Panc1 (cell line): ENCODE results near the gene NOP56. TPM values are rescaled to one million over a fixed set of nuclear protein-coding genes. Genes with fewer than 3 reads are reported as not detected.

Experiments used
- ATAC-seq: fragments of 200-7000 bp; cut with Tn5 transposase; 2 replicates; pipeline ENCODE4 v1.9.1; 2020; ENCODE audit warnings: mild to moderate bottlenecking, moderate library complexity
- BruUV-seq: library from RNA; stranded (reverse); fragments of 400-500 nt; replicated peaks from 2 replicates; lab custom pipeline; 2021; lab: Mats Ljungman, UMichigan
- CTCF ChIA-PET: fragments of 300-600 bp; sonication (Branson Sonifier 250); formaldehyde crosslinking; loops from one replicate; lab custom pipeline; 2022; ENCODE audit warnings: antibody characterized with exemption; lab: Charles Lee
- POLR2A ChIA-PET: fragments of 300-600 bp; sonication (Branson Sonifier 250); formaldehyde crosslinking; loops from one replicate; lab custom pipeline; 2022; ENCODE audit warnings: antibody characterized with exemption; lab: Charles Lee
- DNase-seq: peaks from one replicate; pipeline ENCODE4 v3.0.0-alpha.2; 2010; ENCODE audit warnings: low read depth, low spot score
- H3K27ac ChIP-seq: 2 replicates; pipeline ENCODE4 v1.5.1; 2011; ENCODE audit warnings: mild to moderate bottlenecking, low read length, inconsistent platforms
- H3K27me3 ChIP-seq: fragments of 200-500 bp; sonication (Bioruptor generic); 2 replicates; pipeline ENCODE4 v1.6.0; 2014; ENCODE audit warnings: low read length, inconsistent platforms; ENCODE audit not compliant: control insufficient read depth, insufficient read depth
- H3K36me3 ChIP-seq: fragments of 200-500 bp; sonication (Bioruptor generic); 2 replicates; pipeline ENCODE4 v1.5.1; 2014; ENCODE audit warnings: inconsistent platforms, mild to moderate bottlenecking, low read length, moderate library complexity; ENCODE audit not compliant: control insufficient read depth, insufficient read depth
- H3K4me1 ChIP-seq: 2 replicates; pipeline ENCODE4 v1.5.1; 2011; ENCODE audit warnings: inconsistent platforms, mild to moderate bottlenecking, low read length, moderate library complexity; ENCODE audit not compliant: control insufficient read depth, insufficient read depth
- H3K4me3 ChIP-seq, 2 experiments: 2 replicates each; pipeline ENCODE4 v1.5.1; 2011 to 2012; ENCODE audit warnings: low read depth in 2 of 2, low read length in 2 of 2, mild to moderate bottlenecking in 2 of 2, inconsistent platforms in 1 of 2, moderate library complexity in 1 of 2
- H3K9me3 ChIP-seq: fragments of 200-500 bp; sonication (Bioruptor generic); 2 replicates; pipeline ENCODE4 v1.5.1; 2014; ENCODE audit warnings: low read depth, mild to moderate bottlenecking, inconsistent platforms, low read length, moderate library complexity; ENCODE audit not compliant: control insufficient read depth, insufficient read depth
- POLR2AphosphoS5 ChIP-seq: IDR thresholded peaks from 2 replicates; pipeline ENCODE4 v1.6.1; 2012; ENCODE audit warnings: mild to moderate bottlenecking, low read depth, low read length, moderate library complexity
- SIN3A ChIP-seq: IDR thresholded peaks from 2 replicates; pipeline ENCODE4 v1.6.1; 2012; ENCODE audit warnings: low read depth, mild to moderate bottlenecking, low read length, moderate library complexity, borderline replicate concordance; ENCODE audit not compliant: insufficient read depth
- TCF7L2 ChIP-seq: IDR thresholded peaks from 2 replicates; pipeline ENCODE4 v1.6.1; 2011; ENCODE audit warnings: mild to moderate bottlenecking, low read depth, low read length, inconsistent platforms
- in situ Hi-C: cut with HindIII; loops from 2 replicates; pipeline ENCODE4 v1.10.0; 2016; ENCODE audit warnings: low sequenced_read_pairs, low pct_unique_long_range_greater_than_20kb
- intact Hi-C: fragments of 100-400 bp; cut with micrococcal nuclease; formaldehyde crosslinking; loops from one replicate; pipeline ENCODE4 v1.10.0; 2022; ENCODE audit not compliant: unreplicated experiment
- total RNA-seq: library from RNA; stranded (reverse); gene quantifications from one replicate; pipeline ENCODE4 v1.2.1, GENCODE V29; 2021; ENCODE audit not compliant: unreplicated experiment
- TF ChIP-seq, protein P1 (sequence below): fragments of 450-650 bp; IDR thresholded peaks from 2 replicates; pipeline ENCODE4 v1.5.1; 2017; ENCODE audit warnings: mild to moderate bottlenecking
- TF ChIP-seq, protein P2 (sequence below), 2 experiments: IDR thresholded peaks; 2 replicates each; pipeline ENCODE4 v1.6.1; 2011 to 2012; ENCODE audit warnings: low read depth in 2 of 2, control low read depth in 1 of 2, low read length in 1 of 2, mild to moderate bottlenecking in 1 of 2, moderate library complexity in 1 of 2; ENCODE audit not compliant: insufficient read depth in 1 of 2

Gene NOP56
- total RNA-seq, 1 experiment from 2014 or later = 354 TPM

DNA sequence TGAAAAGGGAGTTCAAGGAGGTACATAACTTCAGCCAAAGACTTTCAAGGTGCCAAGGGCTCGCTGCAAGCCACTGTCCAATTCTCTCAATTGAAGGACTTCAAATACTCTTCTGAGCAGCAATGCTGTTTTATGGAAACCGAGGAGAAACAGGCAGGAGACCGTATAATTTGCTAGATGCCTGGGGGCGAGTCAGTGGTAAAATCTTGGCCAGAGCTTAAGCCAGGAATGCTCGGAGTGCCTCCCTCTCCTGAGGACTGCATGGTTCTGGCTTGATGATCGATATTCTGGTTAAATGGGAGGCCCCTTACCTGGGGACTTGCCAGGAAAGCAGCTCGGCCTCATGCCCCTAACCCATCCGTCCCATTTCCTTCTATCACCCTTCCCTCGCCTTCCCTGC, 35.8 kb upstream of the NOP56 start:
- BruUV-seq = no TSS peak
- ATAC-seq (no peak), DNase-seq (no peak)
- H3K27me3 ChIP-seq = peaks cover 23% of the 10 kb centered on the region
- no peaks in the 10 kb centered on the region for H3K9me3 ChIP-seq
- H3K4me1 ChIP-seq = no peaks in the 10 kb centered on the region
- H3K36me3 ChIP-seq = no peaks in the 10 kb centered on the region
- H3K27ac ChIP-seq = no peak overlapping the region
- ChIA-PET POLR2A (no interaction called here), CTCF (no interaction called here)
- intact Hi-C loops = no loop called here
- in situ Hi-C loops = no loop called here
- no peak overlapping the region for H3K4me3 ChIP-seq
- TF ChIP-seq TCF7L2 (no peak), SIN3A (no peak), POLR2AphosphoS5 (no peak)
- TF ChIP-seq, protein P1, sequence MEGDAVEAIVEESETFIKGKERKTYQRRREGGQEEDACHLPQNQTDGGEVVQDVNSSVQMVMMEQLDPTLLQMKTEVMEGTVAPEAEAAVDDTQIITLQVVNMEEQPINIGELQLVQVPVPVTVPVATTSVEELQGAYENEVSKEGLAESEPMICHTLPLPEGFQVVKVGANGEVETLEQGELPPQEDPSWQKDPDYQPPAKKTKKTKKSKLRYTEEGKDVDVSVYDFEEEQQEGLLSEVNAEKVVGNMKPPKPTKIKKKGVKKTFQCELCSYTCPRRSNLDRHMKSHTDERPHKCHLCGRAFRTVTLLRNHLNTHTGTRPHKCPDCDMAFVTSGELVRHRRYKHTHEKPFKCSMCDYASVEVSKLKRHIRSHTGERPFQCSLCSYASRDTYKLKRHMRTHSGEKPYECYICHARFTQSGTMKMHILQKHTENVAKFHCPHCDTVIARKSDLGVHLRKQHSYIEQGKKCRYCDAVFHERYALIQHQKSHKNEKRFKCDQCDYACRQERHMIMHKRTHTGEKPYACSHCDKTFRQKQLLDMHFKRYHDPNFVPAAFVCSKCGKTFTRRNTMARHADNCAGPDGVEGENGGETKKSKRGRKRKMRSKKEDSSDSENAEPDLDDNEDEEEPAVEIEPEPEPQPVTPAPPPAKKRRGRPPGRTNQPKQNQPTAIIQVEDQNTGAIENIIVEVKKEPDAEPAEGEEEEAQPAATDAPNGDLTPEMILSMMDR = no peak
- TF ChIP-seq, protein P2, sequence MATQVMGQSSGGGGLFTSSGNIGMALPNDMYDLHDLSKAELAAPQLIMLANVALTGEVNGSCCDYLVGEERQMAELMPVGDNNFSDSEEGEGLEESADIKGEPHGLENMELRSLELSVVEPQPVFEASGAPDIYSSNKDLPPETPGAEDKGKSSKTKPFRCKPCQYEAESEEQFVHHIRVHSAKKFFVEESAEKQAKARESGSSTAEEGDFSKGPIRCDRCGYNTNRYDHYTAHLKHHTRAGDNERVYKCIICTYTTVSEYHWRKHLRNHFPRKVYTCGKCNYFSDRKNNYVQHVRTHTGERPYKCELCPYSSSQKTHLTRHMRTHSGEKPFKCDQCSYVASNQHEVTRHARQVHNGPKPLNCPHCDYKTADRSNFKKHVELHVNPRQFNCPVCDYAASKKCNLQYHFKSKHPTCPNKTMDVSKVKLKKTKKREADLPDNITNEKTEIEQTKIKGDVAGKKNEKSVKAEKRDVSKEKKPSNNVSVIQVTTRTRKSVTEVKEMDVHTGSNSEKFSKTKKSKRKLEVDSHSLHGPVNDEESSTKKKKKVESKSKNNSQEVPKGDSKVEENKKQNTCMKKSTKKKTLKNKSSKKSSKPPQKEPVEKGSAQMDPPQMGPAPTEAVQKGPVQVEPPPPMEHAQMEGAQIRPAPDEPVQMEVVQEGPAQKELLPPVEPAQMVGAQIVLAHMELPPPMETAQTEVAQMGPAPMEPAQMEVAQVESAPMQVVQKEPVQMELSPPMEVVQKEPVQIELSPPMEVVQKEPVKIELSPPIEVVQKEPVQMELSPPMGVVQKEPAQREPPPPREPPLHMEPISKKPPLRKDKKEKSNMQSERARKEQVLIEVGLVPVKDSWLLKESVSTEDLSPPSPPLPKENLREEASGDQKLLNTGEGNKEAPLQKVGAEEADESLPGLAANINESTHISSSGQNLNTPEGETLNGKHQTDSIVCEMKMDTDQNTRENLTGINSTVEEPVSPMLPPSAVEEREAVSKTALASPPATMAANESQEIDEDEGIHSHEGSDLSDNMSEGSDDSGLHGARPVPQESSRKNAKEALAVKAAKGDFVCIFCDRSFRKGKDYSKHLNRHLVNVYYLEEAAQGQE (IDR thresholded peaks at IDR 0.05; ENCODE audit: insufficient read depth in 1 of 2, low read depth in 2 of 2, low read length in 1 of 2) = no peak

DNA sequence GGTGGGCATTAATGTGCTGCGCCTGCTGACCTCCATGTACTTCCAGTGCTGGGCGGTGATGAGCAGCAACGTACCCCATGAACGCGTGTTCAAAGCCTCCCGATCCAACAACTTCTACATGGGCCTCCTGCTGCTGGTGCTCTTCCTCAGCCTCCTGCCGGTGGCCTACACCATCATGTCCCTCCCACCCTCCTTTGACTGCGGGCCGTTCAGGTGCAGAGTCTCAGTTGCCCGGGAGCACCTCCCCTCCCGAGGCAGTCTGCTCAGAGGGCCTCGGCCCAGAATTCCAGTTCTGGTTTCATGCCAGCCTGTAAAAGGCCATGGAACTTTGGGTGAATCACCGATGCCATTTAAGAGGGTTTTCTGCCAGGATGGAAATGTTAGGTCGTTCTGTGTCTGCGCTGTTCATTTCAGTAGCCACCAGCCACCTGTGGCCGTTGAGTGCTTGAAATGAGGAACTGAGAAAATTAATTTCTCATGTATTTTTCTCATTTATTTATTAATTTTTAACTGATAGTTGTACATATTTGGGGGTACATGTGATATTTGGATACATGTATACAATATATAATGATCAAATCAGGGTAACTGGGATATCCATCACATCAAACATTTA, 35.2 kb upstream of the NOP56 start:
- no peak overlapping the region for H3K4me3 ChIP-seq
- peaks cover 21% of the 10 kb centered on the region for H3K27me3 ChIP-seq
- no peaks in the 10 kb centered on the region for H3K4me1 ChIP-seq
- no peaks in the 10 kb centered on the region for H3K9me3 ChIP-seq
- in situ Hi-C loops = no loop called here
- CTCF ChIA-PET = no interaction called here
- H3K36me3 ChIP-seq = no peaks in the 10 kb centered on the region
- intact Hi-C loops = no loop called here
- BruUV-seq = no TSS peak
- POLR2A ChIA-PET = no interaction called here
- ATAC-seq = no peak
- no peak overlapping the region for H3K27ac ChIP-seq
- TF ChIP-seq TCF7L2 = no peak
- no peak for DNase-seq

DNA sequence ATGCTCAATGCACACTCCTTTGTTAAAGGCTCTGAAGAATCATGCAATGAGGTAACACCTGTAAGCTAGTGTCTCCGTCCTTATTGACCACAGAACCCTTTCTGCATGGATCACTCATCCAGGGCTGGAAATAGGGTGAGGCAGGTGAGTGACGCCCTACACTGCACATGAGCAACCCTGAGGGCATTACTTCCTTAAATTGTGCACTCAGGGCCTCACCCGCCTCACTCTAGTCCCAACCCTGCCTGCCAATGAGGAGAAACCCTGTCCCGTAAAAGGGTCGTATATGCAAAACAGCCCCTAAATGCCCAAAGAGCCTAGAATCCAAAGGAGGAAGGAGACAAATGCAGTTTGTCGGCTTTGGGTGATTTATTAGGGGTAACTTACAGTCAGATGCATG, 33.6 kb upstream of the NOP56 start:
- ATAC-seq (no peak), DNase-seq (no peak)
- BruUV-seq = no TSS peak
- in situ Hi-C loops = no loop called here
- POLR2A ChIA-PET = no interaction called here
- Histone ChIP-seq H3K9me3 (no peaks in the 10 kb centered on the region), H3K27ac (no peak overlapping the region), H3K36me3 (no peaks in the 10 kb centered on the region), H3K27me3 (peaks cover 10% of the 10 kb centered on the region), H3K4me3 (no peak overlapping the region), H3K4me1 (no peaks in the 10 kb centered on the region)
- intact Hi-C loops = no loop called here
- CTCF ChIA-PET = no interaction called here
- TF ChIP-seq, protein P2 (IDR thresholded peaks at IDR 0.05; ENCODE audit: insufficient read depth in 1 of 2, low read depth in 2 of 2, low read length in 1 of 2) = no peak
- TF ChIP-seq TCF7L2 (no peak), POLR2AphosphoS5 (no peak), SIN3A (no peak)
- TF ChIP-seq, protein P1 = no peak
